ENCODE results near the gene PDLIM7. TPM values are rescaled to one million over a fixed set of nuclear protein-coding genes. Genes with fewer than 3 reads are reported as not detected.

The PDLIM7 gene
- total RNA-seq, 1 donor from 2014 or later = 43.1 TPM

DNA sequence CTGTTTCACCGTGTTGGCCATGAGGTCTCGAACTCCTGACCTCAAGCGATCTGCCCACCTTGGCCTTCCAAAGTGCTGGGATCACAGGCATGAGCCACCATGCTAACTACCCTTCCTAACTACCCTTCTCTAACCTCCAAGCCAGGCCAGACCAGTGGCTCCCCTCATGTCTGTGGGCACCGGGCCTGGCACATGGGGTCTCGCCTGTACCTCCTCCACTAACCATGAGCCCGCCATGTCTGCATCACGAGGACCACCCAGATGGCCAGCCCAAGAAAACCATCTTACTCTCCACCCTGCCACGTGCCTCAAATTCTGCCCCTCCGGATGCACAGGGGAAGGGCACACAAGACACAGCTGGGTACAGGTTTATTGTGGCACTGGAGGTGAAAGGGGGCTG is 14.4 kb downstream of the PDLIM7 start:
- intact Hi-C loops (cut with DNase I) = no loop called here
- no peak for DNase-seq (ENCODE audit: missing footprints)
- ATAC-seq = no peak

GRCh38 chr5:177482359-177482795 is 15.0 kb downstream of the PDLIM7 start:
- no peak for DNase-seq (ENCODE audit: missing footprints)
- intact Hi-C loops (cut with DNase I) = no loop called here
- no peak for ATAC-seq

- intact Hi-C loops (cut with DNase I) = loop anchor here (1.0 kb wide), 1 partner anchor 17 kb away; no protein-coding TSS in a partner anchor
- no peak for DNase-seq (ENCODE audit: missing footprints)
- peak; percentile 13 for ATAC-seq
These were observed 17.6 kb downstream of the PDLIM7 start for GRCh38 chr5:177479774-177480173.

GRCh38 chr5:177478711-177479646 is 18.4 kb downstream of the PDLIM7 start:
- intact Hi-C loops (cut with DNase I) = loop anchor here (1.0 kb wide), 1 partner anchor 17 kb away; no protein-coding TSS in a partner anchor
- ATAC-seq (peak; percentile 93), DNase-seq (ENCODE audit: missing footprints) (peak; percentile 93)

DNA sequence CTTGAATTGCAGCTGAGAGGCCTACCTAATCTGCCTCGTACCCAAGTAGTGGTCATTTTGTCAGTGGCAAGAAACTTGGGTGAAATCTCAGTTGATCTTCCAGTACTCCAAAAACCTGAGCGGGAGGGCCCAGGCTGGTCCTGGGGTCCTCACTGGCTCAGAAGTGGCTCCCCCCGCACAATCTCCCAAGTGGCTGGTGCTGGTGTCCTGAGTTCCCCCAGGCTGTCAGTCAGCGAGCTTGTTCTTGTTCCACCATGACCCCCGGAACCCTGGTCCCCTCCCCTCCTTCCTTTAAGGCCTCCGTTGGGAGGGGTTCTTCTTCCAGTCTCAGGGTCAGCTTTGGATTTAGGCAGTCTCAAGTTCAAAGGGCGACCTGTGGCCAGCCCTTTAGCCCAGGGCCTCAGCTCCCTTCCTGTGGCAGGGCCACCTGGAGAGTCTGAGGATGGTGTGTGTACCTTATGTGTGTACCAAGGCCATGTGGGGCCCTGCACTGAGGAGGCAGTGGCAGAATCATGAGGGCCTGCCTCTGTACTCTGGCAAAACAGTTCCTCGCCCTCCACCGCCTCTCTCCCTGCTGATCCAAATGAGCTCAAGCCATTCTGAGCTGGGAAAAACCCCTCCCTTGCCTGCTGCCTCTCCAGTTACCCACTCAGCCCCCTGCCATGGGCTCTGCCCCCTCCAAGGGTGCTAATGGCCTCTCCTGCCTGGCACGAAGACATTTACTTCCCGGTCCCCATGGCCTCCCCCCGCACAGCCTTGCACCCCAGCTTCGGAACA is 19.5 kb downstream of the PDLIM7 start:
- no peak for DNase-seq (ENCODE audit: missing footprints)
- ATAC-seq = no peak

DNA sequence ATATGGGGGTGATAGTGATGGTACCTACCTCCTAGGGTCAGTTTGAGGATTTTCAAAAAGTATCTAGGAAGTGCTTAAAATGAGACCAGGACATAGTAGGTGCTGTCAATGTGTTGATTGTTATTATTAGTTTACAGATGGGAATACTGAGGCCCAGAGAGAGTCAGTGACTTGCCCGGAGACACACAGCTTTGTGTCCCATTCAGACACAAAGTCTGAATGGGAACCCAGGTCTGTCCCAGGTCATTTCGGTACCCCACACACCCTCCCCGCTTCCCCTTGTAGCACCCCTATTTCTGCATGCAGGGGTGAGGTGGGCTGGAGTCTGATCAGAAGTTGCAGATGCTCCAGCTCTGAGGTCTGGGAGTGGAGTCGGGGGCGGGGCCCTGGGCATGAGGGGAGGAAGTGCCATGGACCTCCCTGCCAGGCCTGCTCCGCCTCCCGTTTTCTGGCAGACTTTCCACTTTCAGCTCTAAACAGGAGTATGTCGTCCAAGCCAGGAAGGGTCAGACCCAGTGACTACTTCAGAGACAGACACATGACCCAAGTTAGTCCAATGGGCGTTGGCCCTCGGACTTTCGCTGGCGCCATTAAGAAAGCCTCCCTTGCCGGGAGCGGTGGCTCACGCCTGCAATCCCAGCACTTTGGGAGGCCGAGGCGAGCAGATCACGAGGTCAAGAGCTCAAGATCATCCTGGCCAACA is 20.7 kb downstream of the PDLIM7 start:
- intact Hi-C loops (cut with DNase I) = no loop called here
- ATAC-seq = no peak
- DNase-seq (ENCODE audit: missing footprints) = no peak

More for the DNA sequence above, 19.5 kb downstream of the PDLIM7 start:
- intact Hi-C loops (cut with DNase I) = no loop called here

DNA sequence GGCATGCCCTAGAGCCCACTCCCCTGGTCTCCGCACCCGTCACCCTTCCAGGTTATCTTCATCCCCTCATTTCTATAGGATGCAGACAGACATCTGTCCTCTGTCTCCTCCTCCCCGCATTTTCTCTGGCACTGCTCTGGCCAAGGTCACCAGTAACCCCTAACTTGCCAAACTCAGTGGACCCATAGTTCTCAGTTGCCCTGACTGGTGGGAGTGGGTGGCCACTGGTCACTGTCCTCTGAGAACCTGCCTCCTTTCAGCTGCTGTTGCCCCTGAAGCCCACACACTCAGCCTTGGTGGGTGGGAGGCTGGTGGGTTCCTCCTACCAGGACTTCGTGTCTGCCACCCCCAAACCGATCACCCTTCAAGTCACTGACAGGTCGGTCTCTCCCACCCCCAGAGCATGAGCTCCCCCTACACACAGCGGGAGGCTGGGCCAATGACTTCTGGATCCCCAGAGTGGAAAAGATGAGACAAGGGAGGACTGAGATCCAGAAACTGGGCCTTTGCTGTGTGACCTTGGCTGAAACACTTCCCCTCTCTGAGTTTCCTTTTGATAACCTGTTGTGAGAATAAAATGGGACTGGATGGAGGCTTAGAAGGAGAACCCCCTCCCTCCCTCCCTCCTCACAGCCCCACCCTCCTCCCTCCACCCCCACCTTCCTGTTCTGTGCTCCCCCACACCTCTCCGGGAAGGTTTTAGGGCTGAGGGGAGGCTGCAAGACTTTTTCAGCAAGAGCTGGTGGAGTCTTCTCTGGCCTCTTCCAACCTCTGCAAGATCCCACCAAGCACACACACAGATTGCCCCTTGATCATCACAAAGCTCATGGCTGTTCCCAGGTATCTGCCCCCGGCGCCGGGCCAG is 21.6 kb downstream of the PDLIM7 start:
- DNase-seq (ENCODE audit: missing footprints) (no peak), ATAC-seq (no peak)
- intact Hi-C loops (cut with DNase I) = no loop called here

DNA sequence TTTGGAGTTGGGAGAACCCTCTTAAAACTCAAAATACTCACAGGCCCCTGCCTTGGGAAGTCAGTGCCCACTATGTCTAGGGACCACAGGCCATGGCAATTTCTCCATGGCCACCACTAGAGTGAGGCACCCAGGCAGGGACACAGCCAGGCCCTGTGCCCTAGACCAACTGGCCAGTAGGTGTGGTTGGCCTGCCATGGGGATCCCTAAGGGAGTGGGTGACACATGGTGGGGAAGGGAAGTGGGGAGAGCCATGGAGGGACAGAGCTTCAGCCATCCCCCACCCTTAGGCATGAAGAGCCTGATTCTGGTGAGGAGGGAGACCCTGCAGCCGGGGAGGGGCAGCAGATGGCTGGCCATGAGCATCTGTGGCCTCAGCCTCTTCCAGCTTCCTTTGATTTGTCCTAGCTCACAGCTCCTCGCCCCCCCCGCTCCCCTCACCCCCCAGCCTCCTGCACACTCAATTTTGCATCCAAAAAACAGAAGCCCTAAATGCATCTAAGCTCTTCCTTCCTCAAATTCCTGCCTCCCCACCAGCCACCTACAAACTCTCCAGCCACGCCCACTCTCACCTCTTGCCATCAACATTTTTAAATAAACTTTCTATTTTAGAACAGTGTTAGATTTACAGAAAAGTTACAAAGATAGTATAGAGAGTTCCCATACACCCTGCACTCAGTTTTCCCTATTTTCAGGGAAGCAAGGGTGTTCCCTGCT is 22.4 kb downstream of the PDLIM7 start:
- DNase-seq (ENCODE audit: missing footprints) = no peak
- intact Hi-C loops (cut with DNase I) = no loop called here
- ATAC-seq = no peak

- intact Hi-C loops (cut with DNase I) = no loop called here
- DNase-seq (ENCODE audit: missing footprints) (no peak), ATAC-seq (no peak)
These were observed 23.4 kb downstream of the PDLIM7 start for GRCh38 chr5:177474002-177474476.

DNA sequence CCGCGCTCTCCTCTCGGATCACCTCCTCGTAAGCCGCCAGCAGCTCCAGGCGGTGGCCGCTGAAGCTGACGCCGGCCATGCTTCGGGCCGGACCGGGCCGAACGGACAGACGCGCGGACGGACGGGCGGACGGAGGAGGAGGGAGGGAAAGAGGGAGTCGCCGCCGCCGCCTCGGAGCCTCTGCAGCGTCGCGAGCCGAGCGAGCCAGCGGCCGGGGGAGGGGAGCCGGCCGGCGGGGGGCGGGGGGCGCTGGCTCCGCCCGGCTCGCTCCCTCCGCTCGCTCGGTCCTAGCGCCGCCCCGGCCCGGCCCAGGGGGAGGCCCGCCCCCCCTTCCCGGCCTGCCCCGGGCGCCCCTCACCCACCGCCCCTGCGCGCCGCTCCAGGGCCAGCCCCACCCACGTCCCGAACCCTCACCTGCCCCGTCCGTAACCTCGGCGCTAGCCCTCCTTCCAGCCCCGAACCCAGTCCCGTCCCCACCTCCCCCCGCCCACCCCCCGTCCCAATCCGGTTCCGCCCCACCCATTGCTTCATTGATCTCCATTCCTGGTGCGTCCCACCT is 23.9 kb downstream of the PDLIM7 start, which contains the start of gene DBN1:
Gene DBN1 (minus strand): TSS at position 192 of the 559 bp plus-strand sequence. CDS start 113 bp downstream, at position 79.
- intact Hi-C loops (cut with DNase I) = no loop called here
- DNase-seq (ENCODE audit: missing footprints) (no peak), ATAC-seq (peak; percentile 34)

GRCh38 chr5:177472460-177473442 is 24.7 kb downstream of the PDLIM7 start:
- DNase-seq (ENCODE audit: missing footprints) (no peak), ATAC-seq (no peak)
- intact Hi-C loops (cut with DNase I) = no loop called here

DNA sequence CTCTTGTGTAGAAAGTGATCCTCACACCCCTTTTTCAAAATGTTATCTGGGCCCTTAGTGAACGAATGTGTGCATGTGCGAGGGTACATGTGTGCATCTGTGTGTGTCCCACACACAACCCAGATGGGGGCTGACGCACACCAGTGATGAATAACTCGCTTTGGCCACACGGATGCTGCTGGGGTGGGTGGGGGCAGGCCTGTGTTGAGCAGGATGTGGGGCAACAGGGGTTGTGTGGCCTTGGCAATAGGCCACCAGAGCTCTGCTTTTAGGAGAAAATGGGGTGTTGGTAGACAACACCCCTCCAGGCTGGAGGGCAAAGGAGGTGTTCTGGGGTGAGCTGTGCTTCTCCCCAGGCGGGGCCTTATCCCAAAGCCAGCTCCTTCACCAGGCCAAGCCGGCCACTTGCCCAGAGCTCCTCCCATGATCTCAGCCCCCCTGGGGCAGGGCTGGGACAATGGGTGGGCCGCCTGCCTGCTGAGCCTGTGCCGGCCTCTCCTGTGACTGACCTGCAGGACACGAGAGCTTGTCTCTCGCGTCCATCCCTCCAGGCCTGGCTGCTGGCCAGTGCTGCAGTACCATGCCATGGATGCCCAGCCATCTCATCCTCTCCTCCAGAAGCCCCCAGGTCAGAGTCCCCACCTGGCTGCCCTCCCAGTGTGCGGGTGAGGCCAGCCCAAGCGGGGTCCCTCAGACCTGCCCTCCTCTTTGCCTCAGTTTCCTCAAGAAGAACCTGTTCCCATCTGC is 25.6 kb downstream of the PDLIM7 start:
- DNase-seq (ENCODE audit: missing footprints) (peak; percentile 84), ATAC-seq (peak; percentile 62)
- intact Hi-C loops (cut with DNase I) = loop anchor here (2.0 kb wide), 1 partner anchor 15 kb away; no protein-coding TSS in a partner anchor

GRCh38 chr5:177470759-177471536 is 26.5 kb downstream of the PDLIM7 start:
- DNase-seq (ENCODE audit: missing footprints) (no peak), ATAC-seq (no peak)
- intact Hi-C loops (cut with DNase I) = loop anchor here (2.0 kb wide), 1 partner anchor 14 kb away; no protein-coding TSS in a partner anchor
